ENCODE results near the gene SYNPR.

The SYNPR gene

DNA sequence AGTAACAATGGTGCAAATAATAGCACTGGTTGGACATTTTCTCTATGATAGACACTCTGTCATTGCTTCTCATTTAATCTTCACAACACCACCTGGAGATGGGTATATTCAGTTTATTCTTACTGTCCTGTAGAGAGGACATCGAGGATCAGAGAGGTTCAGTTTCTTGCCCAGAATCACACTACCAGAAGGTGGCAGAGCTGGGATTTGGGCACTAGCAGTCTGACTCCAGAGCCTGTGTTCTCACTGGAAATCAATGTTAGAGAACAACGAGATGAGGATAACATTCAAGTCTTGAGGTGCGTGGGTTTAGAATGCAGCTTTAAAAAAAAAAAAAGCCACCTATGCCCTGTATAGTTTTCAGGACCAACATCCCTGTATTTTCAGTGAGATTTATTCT is 127.8 kb downstream of the SYNPR start:
- no peak for ATAC-seq
- TF ChIP-seq SNAI2 (CRISPR knock-in tag; IDR thresholded peaks at IDR 0.05) (no peak), TOX (CRISPR knock-in tag; IDR thresholded peaks at IDR 0.05; ENCODE audit: borderline replicate concordance) (no peak), RARB (CRISPR knock-in tag; IDR thresholded peaks at IDR 0.05) (no peak), CSDC2 (CRISPR knock-in tag; IDR thresholded peaks at IDR 0.05) (no peak), GLIS3 (CRISPR knock-in tag; IDR thresholded peaks at IDR 0.05) (no peak), ZNF8 (CRISPR knock-in tag; IDR thresholded peaks at IDR 0.05) (no peak), BACH2 (CRISPR knock-in tag; IDR thresholded peaks at IDR 0.05; ENCODE audit: borderline replicate concordance) (no peak)
- TF ChIP-seq, protein P1, sequence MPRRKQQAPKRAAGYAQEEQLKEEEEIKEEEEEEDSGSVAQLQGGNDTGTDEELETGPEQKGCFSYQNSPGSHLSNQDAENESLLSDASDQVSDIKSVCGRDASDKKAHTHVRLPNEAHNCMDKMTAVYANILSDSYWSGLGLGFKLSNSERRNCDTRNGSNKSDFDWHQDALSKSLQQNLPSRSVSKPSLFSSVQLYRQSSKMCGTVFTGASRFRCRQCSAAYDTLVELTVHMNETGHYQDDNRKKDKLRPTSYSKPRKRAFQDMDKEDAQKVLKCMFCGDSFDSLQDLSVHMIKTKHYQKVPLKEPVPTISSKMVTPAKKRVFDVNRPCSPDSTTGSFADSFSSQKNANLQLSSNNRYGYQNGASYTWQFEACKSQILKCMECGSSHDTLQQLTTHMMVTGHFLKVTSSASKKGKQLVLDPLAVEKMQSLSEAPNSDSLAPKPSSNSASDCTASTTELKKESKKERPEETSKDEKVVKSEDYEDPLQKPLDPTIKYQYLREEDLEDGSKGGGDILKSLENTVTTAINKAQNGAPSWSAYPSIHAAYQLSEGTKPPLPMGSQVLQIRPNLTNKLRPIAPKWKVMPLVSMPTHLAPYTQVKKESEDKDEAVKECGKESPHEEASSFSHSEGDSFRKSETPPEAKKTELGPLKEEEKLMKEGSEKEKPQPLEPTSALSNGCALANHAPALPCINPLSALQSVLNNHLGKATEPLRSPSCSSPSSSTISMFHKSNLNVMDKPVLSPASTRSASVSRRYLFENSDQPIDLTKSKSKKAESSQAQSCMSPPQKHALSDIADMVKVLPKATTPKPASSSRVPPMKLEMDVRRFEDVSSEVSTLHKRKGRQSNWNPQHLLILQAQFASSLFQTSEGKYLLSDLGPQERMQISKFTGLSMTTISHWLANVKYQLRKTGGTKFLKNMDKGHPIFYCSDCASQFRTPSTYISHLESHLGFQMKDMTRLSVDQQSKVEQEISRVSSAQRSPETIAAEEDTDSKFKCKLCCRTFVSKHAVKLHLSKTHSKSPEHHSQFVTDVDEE (CRISPR knock-in tag; IDR thresholded peaks at IDR 0.05) = no peak
- TF ChIP-seq, protein P2, sequence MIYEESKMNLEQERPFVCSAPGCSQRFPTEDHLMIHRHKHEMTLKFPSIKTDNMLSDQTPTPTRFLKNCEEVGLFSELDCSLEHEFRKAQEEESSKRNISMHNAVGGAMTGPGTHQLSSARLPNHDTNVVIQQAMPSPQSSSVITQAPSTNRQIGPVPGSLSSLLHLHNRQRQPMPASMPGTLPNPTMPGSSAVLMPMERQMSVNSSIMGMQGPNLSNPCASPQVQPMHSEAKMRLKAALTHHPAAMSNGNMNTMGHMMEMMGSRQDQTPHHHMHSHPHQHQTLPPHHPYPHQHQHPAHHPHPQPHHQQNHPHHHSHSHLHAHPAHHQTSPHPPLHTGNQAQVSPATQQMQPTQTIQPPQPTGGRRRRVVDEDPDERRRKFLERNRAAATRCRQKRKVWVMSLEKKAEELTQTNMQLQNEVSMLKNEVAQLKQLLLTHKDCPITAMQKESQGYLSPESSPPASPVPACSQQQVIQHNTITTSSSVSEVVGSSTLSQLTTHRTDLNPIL (CRISPR knock-in tag; IDR thresholded peaks at IDR 0.05; ENCODE audit: low read depth) = no peak

DNA sequence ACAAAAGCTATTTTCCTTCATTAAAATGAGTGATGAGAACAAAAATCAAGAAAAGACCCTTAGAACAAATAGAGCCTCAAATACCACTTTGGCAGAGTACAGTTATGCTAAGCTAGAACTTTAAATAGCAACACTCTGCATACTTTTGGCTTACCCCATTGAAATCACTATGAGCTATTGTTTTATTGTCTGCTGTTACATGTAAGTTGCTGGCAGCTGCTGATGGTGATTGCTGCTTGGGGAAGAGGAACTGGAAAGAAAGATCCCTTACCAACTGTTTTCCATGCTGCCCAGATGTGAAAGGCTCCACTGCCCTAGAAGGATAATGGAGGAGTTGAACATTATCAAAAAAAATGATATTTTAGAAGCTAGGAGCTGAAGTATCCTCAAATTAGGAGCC is 135.4 kb downstream of the SYNPR start:
- ATAC-seq = no peak
- TF ChIP-seq TOX (CRISPR knock-in tag; IDR thresholded peaks at IDR 0.05; ENCODE audit: borderline replicate concordance) = no peak
- TF ChIP-seq ZFP3 (CRISPR knock-in tag; IDR thresholded peaks at IDR 0.05) = no peak
- no peak for TF ChIP-seq ZNF8 (CRISPR knock-in tag; IDR thresholded peaks at IDR 0.05)
- no peak for TF ChIP-seq CSDC2 (CRISPR knock-in tag; IDR thresholded peaks at IDR 0.05)
- no peak for TF ChIP-seq ARNTL (CRISPR knock-in tag; IDR thresholded peaks at IDR 0.05; ENCODE audit: borderline replicate concordance, low read depth)
- TF ChIP-seq, protein P1 (CRISPR knock-in tag; IDR thresholded peaks at IDR 0.05) = no peak
- TF ChIP-seq, protein P2 (CRISPR knock-in tag; IDR thresholded peaks at IDR 0.05; ENCODE audit: low read depth) = no peak
- TF ChIP-seq ESRRG (CRISPR knock-in tag; IDR thresholded peaks at IDR 0.05) = no peak
- TF ChIP-seq, protein P3, sequence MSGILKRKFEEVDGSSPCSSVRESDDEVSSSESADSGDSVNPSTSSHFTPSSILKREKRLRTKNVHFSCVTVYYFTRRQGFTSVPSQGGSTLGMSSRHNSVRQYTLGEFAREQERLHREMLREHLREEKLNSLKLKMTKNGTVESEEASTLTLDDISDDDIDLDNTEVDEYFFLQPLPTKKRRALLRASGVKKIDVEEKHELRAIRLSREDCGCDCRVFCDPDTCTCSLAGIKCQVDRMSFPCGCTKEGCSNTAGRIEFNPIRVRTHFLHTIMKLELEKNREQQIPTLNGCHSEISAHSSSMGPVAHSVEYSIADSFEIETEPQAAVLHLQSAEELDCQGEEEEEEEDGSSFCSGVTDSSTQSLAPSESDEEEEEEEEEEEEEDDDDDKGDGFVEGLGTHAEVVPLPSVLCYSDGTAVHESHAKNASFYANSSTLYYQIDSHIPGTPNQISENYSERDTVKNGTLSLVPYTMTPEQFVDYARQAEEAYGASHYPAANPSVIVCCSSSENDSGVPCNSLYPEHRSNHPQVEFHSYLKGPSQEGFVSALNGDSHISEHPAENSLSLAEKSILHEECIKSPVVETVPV (CRISPR knock-in tag; IDR thresholded peaks at IDR 0.05) = no peak
- TF ChIP-seq, protein P4, sequence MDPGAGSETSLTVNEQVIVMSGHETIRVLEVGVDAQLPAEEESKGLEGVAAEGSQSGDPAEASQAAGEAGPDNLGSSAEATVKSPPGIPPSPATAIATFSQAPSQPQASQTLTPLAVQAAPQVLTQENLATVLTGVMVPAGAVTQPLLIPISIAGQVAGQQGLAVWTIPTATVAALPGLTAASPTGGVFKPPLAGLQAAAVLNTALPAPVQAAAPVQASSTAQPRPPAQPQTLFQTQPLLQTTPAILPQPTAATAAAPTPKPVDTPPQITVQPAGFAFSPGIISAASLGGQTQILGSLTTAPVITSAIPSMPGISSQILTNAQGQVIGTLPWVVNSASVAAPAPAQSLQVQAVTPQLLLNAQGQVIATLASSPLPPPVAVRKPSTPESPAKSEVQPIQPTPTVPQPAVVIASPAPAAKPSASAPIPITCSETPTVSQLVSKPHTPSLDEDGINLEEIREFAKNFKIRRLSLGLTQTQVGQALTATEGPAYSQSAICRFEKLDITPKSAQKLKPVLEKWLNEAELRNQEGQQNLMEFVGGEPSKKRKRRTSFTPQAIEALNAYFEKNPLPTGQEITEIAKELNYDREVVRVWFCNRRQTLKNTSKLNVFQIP (CRISPR knock-in tag; IDR thresholded peaks at IDR 0.05; ENCODE audit: borderline replicate concordance, low read depth) = no peak

DNA sequence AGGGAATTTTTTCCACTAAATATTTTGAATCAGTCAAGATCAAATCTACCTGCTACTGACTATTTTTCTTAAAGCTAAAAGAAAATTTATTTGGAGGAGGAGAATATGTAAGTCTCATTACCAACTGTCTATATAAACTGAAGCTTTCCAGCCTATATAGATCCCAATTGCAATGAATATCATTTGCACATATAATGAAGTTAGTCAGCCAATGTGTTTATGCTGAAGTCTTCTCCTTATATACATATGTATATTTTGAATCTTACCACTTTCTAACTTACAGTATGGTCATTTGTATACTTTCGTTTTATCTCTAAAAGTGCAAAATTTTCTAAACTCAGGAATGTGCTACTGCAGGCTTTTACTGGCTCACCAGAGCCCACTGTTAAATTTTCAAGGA is 136.5 kb downstream of the SYNPR start:
- TF ChIP-seq RARB (CRISPR knock-in tag; IDR thresholded peaks at IDR 0.05) = no peak
- TF ChIP-seq, protein P2 (CRISPR knock-in tag; IDR thresholded peaks at IDR 0.05; ENCODE audit: low read depth) = no peak
- TF ChIP-seq ESRRG (CRISPR knock-in tag; IDR thresholded peaks at IDR 0.05) = no peak
- TF ChIP-seq ZC3H10 (CRISPR knock-in tag; IDR thresholded peaks at IDR 0.05) = no peak
- TF ChIP-seq, protein P3 (CRISPR knock-in tag; IDR thresholded peaks at IDR 0.05) = no peak
- TF ChIP-seq PPARA (CRISPR knock-in tag; IDR thresholded peaks at IDR 0.05; ENCODE audit: borderline replicate concordance) = no peak
- no peak for TF ChIP-seq ZNF565 (CRISPR knock-in tag; conservative IDR thresholded peaks at IDR 0.05; ENCODE audit: low read depth)
- TF ChIP-seq OSR1 (CRISPR knock-in tag; IDR thresholded peaks at IDR 0.05) = no peak
- no peak for TF ChIP-seq TOX (CRISPR knock-in tag; IDR thresholded peaks at IDR 0.05; ENCODE audit: borderline replicate concordance)
- TF ChIP-seq TCF4 (CRISPR knock-in tag; IDR thresholded peaks at IDR 0.05; ENCODE audit: borderline replicate concordance) = no peak
- TF ChIP-seq ZFP3 (CRISPR knock-in tag; IDR thresholded peaks at IDR 0.05) = no peak
- no peak for TF ChIP-seq ISL1 (CRISPR knock-in tag; IDR thresholded peaks at IDR 0.05)
- ATAC-seq = no peak

Measured in SK-N-SH treated with all-trans-retinoic acid at 6 μM for 48 hours (cell line).